Hematopoietic multipotent progenitor cell treated with erythropoietin and hydrocortisone succinate and interleukin-3 and kit ligand, for 4 days (in vitro differentiated cells): Measurements from ENCODE around the gene DNAJB8.

ENCODE experiments used
- DNase-seq: peaks from one replicate; pipeline ENCODE4 v3.0.0-alpha.2; 2015

Gene DNAJB8

DNA sequence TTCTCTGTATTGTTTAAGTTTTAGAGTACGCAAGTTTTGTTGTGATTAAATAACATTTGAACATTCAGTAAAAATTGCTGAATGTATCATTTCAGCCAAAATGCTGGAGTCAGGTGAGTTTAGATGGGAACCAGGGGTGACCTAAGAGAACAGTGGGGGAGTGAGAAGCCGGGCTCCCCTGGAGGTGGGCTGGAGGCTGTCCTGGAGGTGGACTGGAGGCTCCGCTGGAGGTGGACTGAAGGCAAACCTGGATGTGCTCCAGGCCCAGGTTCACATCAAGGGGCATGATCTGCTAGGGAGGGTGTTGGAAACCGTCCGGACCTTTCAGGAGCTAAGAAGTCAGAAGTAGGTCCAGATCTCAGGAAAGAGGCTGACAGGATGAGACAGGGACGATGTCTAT, 23.7 kb downstream of the DNAJB8 start:
- no peak for DNase-seq

DNA sequence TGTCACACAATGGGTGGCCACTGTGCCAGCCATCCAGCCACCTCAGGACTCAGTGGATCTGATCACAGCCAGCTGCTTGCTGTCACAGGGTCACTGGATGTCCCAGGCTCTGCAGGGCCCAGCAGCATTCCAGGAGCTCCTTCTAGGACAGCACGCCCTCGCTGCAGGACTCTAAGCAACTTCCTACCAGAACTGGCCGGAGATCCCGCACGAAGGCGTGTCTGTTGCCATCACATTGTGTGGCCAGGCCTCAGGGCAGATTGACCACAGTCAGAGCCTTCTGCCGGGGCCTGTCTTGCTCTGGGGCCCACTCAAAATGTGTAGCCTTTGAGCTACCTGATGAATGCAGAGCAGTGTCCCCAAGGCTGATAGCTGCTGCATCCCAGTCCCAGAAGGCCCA, 24.6 kb downstream of the DNAJB8 start:
- DNase-seq, result no peak

DNA sequence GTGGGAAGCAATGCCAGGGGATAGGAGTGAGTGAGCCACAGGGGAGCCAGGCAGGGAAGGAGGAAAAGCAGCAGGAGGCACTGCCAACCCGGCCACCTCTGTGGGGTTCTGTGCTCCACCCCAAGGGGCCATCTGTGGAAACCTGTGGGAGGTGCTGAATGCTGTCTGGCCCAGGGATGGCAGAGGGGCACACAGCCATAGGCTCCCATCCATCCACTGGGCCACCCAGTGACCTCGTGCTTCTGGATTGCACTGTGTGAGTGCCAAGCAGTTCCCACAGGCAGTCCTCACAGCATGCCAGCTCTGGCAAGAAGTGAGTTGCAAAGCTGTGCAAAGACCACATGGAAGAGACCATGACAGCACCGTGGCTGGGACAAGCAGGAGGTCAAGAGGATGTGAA, 27.5 kb downstream of the DNAJB8 start:
- no peak for DNase-seq

DNA sequence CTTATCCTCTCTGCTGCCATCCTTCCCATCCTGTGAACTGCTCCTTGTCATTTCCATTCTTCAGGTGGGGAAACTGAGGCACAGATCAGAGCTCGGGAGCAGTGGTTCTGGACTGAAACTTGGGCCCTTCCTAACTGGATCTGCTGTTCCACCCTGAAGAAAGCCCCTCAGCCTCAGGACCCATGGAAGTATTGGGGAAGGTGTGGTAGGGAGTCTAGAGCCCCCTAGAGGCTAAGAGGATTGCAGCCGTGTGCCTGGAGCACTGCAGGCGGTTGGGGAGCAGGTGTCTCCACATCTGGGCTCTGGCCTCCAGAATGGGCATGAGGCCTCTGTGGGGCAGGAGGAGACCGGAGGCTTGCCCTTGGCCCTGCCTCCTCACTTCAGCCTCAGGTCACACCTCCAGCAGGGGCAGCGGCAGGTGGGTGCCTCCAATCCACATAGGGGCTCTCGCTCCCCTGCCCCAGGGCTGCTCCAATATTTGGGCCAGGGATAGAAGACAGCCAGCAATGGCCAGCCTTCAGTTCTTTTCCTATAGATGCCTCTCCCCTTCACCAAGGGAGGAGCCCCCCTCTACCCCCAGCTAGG, 28.1 kb downstream of the DNAJB8 start:
- DNase-seq, result peak; percentile 57

DNA sequence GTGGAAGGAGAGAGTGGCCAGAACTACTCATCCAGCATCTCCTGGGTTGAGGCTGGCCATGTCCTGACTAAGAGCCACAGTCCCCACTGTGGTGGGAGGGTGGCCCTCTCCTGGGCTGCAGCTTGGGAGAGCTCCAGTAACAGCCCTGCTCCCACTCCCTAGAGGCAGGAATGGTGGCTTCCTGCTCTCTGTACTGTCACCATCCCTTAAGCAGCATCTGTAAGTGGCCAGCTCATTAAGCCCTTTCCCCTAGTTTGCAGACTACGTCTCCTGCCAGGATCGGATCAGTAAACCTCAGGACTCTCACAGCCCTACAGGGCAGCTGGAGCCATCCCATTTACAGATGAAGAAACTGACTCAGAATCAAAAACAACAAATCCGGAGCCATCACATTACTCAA, 30.5 kb downstream of the DNAJB8 start:
- DNase-seq, result no peak

DNA sequence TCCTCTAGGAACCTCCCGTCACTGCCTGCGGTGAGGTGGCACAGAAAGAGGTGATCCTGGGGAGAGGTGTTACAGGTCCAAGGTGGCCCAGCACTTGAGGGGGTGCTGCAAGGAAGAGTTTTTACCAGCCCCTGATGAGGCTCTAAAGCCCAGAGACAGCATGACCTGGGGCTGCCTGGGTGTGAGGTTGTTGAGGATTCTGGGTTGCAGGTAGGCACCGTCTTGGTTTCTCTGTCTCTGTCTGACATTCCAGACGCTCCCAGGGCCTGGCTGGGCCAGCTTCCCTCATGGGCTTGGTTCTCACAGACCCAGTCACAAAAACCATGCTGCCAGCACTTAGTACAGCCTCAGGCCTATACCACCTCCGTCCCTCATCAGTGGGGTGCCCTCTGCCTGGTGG, 31.1 kb downstream of the DNAJB8 start:
- no peak for DNase-seq

DNA sequence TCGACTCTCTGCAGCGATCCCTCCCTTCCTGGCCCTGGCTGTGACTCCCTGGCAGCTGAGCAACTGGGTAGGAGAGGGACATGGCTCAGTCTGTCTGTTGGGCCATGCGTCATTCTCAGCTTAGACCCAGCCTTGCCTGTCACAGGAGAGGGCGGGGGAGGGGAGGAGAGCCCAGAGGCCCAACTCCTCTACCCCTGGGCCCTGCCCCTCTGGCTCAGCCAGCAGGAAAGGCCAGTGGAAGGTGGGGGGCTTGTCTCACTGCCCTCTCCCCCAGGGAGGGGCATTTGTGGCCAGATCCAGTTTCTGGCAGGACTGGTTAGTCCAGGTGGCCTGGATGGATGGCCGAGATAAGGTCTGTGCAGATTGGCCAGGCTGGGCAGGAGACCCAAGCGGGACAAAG, 31.6 kb downstream of the DNAJB8 start:
- DNase-seq, result no peak

DNA sequence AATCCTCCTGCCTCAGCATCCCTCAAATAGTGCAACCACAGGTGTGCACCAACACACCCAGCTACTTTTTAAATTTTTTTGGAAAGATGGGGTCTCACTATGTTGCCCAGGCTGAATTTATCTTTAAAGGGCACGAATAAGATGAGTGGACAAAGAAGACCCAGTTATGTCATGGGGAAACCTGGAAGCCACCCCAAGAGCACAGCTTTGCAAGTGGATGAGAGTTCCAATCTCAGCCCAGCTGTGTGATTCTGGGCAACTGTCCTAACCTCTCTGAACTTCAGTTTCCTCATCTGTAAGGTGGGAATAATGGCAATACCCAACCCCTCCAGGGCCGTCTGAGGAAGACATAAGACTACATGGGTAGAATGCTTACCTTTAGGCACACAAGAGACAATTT, 32.2 kb downstream of the DNAJB8 start:
- DNase-seq, result no peak

DNA sequence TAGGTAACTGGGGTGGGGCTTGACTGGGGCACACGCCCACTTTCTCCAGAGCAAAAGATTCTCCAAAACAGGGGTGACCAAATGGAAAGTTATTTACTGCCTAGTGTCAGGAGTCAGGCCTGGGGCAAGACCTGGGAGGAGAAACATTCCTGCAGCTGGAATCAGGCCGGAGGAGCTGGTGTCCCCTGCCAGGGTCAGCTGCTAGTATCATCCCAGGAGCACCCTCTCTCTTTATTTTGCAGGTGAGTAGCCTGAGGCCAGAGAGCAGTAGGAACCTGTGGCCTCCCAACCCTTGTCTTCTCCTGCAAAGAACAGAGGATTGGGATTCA, 32.9 kb downstream of the DNAJB8 start:
- no peak for DNase-seq

DNA sequence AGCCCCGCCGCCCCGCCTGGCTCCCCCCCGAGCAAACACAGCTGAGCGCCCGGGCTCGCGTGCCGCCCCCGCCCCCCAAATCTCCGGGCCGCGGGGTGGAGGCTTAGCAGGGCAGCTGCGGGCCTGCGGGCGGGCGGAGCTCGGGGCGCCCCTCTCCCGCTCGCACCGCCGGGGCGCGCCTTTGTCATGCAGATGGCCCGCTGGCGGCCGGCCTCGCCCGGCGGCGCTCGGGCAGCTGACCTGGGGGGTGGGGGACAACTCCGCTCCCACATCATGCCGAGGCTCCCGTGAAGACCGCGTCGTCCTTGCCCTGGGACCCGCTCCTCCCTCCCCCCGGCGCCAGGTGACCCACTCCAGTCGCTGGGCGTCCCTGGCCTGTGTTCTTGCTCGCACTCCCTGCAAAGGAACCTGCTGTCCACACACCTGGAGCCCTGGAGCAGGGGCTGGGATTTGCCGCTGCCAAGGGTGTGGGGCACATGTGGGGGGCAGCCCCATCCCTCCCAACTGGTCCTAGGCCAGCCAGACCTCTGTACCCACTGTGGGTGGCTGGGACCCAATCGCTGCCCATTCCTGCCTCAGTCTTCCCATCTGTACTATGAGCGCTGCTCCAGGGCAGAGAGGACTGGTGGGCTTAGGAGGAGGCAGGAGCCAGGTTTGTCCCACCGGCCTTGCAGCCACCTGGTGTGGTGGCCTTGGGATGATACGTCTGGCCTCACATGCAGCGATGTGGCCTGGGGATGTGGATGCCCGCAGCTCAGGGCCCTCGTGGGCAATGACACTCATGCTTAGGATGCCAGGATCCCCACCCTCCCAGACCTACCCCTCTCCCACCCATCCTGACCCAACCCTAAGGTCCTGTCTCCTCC, 33.5 kb downstream of the DNAJB8 start:
- peak; percentile 62 for DNase-seq

DNA sequence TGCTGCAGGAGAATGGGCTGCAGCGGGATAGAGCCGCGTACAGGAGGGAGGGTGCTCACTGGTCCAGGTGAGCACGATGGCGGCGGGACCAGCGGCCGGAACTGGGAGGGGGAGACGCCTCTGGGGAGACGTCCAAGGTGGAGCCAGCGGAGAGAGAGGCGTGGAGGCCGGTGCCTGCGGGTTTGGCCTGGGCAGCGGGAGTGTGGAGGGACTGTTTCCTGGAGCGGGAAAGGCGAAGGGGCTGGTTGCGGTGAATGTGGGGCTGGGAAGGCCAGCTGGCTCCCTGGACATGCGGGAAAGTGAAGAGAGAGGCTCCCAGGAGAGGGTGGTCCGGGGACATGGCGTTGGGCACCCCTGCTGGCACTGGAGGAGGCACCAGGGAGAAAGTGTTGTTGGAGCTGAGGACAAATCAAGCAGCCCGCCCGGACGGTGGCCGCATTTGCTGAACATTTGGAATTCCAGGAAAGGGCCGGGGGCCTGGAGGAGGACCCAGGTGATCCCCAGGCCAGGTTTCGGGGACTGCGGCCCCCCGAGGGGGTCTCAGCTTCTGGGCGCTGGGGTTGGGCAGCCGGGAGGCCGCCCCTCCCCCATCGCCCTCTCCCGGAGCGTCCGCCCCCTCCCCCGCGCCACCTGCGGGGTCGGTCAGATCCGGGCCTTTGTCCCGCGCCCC, 34.3 kb downstream of the DNAJB8 start:
- DNase-seq, result no peak

DNA sequence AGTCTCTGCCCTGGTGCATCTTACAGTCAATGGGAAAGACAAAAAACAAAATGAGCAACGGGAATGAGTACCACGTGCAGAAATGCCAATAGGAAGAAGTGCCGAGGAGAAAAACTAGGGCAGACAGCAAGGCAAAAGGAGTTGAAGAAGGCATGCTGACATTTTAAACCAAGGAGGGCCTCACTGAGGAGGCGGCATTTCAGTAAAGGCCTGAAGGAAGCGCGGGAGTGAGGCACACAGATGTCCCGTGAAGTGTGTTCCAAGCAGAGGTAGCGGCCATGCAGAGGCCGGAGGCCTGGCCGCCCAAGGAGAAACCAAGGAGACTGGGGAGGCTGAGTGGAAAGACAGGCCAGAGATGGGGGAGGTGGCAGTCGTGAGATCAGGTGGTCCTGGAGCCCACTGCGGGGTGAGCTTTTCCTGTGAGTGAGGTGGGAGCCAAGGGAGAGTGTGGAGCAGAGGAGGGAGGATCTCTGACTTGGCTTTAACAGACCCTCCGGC, 34.8 kb downstream of the DNAJB8 start:
- DNase-seq, result no peak

DNA sequence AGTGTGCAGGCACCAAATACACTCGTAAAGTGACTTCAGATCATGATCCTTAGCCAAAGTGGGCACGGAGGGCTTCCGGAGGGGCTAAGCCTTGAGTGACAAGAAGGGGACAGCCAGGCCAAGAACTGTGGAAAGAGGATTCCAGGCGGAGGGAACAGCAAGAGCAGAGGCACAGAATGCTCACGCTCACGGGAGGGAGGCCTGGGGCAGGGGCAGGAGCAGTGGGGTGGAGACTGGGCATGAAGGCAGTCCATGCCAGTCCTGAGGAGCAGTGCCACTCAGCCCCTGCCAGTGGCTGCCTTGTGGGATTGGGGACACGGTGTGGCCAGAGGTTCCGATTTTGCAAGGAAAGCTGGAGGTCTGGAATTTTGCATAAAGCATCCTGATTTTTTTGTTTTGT, 36.0 kb downstream of the DNAJB8 start:
- DNase-seq, result no peak

DNA sequence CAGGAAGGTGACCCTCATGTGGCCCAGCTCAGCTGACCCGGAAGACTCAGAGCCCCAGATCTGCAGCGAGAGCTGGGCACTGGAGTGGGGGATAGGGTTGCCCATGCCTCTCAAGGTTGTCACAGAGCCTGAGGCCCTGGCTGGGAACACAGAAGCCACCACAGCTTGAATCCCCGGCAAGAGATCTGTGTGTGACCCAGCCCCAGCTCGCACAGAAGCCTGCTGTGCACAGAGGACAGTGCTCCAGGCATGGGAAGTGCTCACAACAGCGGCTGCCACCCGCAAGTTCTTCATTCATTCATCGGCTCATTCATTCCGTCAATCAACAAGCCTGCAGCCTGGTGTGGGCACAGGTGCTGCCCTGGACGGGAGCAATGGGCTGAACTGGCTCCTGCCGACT, 36.4 kb downstream of the DNAJB8 start:
- no peak for DNase-seq

DNA sequence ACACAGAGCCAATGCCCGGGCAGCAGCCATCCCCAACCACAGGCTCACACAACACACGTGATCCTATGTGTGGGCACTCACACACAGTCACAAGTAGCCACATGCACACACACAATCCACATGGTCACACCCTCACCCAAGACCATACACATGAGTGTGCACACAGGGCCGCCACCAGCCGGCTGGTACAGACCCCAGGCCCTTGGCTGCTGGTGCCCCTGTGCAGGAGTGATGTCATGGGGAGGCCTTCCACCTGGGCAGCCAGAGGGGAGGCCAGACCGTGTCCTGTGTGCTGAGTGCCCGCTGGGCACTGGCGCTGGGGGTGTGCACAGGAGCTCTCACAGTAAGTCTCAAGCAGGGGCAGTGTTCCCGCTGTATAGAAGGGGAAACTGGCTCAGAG, 36.9 kb downstream of the DNAJB8 start:
- no peak for DNase-seq

DNA sequence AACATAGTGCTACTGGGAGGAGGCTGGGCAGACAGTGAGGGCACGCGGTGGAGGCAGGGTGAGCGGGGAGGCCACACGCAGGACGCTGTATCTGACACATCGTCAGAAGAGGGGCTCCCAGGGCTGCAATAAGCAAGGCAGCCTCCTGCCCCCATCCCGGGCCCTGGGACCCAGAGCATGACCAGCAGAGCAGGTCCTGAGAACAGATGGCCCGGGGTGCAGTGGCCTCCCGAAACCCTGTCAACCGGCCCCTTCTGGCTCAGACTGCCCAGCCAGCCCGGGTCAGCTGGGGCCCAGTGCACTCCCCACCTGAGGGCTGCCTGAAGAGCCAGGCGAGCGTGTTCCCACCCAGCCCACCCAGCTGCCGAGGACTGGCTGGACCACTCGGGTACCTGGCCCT, 37.4 kb downstream of the DNAJB8 start:
- DNase-seq, result no peak

DNA sequence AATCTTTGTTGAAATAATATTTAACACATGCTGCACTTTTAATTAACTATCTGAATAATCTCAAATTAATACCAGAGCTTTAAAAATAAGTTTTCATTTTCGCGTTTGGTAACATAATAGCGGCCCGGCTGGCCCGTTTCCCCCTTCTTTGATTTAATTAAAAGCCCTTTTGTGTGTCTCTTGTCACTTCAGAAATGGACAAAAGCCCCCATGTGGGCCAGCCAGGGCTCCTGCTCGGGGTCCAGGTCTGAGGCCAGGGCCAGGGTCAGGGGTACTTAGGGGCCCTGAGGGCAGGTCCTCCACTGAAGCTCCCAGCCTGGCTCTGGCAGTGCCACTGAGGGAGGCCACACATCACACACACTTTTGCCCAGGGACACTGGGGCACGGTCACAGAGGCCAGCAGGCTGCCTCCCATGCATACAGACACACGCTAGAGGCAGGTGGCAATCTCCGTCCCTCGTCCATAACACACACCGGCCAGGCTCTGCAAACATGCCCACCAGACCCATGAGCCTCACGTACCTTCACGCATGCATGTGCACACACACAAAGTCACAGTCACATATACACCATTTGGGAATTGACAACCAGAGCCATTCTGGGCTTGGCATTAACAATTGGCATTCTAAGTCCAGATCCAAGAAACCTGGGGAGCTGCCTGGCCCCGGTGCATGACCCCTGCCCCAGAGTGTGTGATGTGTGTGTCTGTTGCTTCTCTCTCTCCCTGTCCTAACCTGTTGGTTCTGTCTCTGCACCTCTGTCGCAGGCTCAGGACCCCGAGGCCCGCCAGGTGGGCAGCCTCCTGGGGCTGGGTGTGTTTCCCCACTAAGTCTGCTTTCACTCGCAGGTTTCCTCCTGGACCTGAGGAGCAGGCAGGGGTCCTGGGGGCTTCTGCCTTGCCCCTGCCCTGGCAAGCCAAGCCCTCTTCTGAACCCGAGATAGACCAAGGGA, 38.5 kb downstream of the DNAJB8 start:
- no peak for DNase-seq

DNA sequence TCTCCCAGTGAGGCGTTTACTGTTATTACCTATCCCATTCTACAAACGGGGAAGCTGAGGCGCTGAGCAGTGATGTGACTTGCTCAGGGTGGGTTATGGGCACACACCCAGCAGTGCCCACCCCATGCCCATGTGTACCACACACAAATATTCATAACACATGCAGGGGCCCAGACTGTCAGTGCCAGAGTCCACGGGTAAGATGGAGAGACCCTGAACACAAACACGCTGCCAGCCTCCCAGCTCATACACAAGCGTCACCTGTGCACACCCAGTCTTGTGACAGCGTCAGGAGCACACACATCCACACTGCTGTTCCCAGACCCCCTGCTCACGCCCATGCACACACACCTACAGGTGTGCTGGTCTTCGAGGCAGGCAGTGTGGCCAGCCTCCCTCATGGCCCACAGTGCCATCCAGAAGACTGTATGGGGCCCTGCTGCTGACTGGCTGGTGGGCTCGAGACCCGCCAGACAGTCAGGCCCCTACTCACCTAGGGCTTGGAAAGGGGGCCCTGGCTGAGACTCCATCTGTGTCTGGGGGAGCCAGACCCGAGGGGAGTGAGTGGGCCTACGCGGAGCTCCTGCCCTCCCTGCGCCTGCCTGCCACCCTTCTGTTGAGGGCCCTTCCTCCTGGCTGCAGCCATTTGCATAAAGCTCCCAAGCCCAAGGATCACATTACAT, 39.4 kb downstream of the DNAJB8 start:
- no peak for DNase-seq

DNA sequence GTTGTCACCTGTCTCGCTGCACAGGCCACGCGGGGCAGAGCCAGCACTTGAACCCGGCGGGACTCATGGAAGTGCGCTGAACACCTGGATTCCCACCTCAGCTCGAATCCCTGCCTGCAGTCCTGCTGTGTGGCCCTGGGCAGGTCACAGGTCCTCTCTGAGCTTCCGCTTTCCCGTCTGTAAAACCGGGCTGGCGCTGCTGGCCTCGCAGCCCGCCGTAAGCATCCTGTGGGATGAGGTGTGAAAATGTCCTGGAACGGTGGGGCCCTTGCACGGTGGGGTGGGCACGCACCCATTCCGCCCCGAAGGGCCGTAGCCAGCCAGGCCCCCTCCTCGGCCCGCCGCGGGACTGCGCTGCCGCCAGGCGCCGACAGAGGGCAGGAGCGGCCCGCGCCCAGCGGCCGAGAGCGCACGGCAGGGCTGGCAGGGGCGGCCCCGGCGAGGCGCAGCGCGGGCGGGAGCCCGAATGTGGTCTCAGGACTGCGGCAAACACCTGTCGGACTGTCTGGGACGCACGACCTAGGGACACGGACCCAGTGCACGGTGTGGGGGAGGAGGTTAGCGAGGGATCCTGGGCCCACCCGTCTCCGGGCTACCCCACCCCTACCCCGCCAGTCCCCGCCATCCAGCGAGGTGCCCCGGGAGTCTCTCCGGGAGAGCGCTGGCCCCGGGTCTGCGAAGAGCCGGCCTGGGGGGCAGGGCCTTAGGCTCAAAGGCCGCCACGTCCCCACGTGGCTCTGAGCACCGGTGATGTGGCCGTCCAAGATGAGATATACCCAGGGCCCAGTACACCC, 40.4 kb downstream of the DNAJB8 start:
- DNase-seq, result peak; percentile 78

DNA sequence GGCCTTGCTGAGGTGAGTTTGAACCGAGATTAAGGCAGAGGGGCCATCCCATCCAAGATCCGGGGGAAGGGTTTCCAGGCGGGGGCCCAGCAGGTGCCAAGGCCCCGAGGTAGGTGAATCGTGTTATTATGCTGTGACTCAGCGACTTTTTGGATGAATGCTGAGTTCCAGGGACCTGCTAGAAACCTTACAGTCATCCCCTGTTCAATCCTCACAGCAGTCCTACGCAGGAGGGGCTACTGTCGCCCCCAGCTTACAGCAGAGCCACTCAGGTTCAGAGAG, 40.9 kb downstream of the DNAJB8 start:
- no peak for DNase-seq

DNA sequence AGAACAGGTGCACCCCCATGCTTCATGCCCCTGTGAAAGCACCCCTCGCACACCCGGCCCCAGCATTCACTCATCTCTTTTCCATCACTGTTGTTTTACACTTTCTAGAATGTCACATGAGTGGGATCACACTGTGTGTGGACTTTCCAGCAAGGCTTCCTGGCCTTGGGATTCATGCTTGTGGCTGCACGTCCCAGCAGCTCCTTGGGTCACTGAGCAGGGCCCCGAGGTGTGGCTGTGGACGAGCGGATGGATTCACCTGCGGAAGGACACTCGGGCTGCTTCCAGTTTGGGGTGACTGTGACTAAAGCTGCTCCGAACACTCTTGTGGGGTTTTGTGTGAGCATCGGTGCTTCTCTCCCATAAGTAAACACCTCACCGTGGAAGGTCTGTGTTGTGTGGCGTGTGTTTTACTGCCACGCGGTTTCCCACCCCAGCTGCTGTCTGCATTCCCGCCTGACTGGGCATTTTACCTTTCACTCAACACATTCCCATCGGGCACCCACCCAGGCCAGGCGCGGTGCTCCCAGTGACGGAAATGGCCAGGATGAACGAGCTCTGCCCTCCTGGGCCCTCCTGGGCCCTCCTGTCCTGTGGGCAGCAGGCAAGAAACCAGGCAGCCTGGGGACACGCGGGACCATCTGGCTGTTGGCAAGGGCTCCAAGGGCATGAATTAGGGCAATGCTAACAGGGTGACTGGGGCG, 41.4 kb downstream of the DNAJB8 start:
- no peak for DNase-seq
